Uterus (tissue), 2 donors: ENCODE measurements around the gene RBM22.

Experiments used
- POLR2A ChIP-seq, 2 donors: fragments of 450-650 bp; IDR thresholded peaks; one replicate each; pipeline ENCODE4 v1.6.1; 2016; ENCODE audit warnings: antibody characterized with exemption in 2 of 2, mild to moderate bottlenecking in 1 of 2, moderate library complexity in 1 of 2
- TF ChIP-seq, protein P1 (sequence below), 4 experiments: fragments of 200-600 bp in 2 of 4; fragments of 450-650 bp in 2 of 4; sonication (generic) in 2 of 4; IDR thresholded peaks; one replicate each; pipeline ENCODE4 v1.5.1; 2016 to 2019; ENCODE audit warnings: antibody characterized with exemption in 4 of 4, mild to moderate bottlenecking in 2 of 4, moderate library complexity in 1 of 4

DNA sequence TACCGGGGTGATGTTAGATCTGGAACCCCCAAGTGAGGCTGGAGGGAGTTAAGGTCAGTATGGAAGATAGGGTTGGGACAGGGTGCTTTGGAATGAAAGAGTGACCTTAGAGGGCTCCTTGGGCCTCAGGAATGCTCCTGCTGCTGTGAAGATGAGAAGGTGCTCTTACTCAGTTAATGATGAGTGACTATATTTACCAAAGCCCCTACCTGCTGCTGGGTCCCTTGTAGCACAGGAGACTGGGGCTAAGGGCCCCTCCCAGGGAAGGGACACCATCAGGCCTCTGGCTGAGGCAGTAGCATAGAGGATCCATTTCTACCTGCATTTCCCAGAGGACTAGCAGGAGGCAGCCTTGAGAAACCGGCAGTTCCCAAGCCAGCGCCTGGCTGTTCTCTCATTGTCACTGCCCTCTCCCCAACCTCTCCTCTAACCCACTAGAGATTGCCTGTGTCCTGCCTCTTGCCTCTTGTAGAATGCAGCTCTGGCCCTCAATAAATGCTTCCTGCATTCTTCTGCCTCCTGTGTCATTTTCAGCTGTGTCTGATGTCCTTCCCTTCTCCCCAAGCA lies 42.1 kb downstream of the RBM22 start:
- TF ChIP-seq, protein P1, sequence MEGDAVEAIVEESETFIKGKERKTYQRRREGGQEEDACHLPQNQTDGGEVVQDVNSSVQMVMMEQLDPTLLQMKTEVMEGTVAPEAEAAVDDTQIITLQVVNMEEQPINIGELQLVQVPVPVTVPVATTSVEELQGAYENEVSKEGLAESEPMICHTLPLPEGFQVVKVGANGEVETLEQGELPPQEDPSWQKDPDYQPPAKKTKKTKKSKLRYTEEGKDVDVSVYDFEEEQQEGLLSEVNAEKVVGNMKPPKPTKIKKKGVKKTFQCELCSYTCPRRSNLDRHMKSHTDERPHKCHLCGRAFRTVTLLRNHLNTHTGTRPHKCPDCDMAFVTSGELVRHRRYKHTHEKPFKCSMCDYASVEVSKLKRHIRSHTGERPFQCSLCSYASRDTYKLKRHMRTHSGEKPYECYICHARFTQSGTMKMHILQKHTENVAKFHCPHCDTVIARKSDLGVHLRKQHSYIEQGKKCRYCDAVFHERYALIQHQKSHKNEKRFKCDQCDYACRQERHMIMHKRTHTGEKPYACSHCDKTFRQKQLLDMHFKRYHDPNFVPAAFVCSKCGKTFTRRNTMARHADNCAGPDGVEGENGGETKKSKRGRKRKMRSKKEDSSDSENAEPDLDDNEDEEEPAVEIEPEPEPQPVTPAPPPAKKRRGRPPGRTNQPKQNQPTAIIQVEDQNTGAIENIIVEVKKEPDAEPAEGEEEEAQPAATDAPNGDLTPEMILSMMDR (IDR thresholded peaks at IDR 0.05), result no peak
- TF ChIP-seq POLR2A (IDR thresholded peaks at IDR 0.05), result no peak
